Skeletal muscle tissue (tissue), 4 donors: ENCODE data around the gene NAP1L1. TPM values are rescaled to one million over a fixed set of nuclear protein-coding genes. Genes with fewer than 3 reads are reported as not detected.

ENCODE experiments used
- H3K27ac ChIP-seq: one replicate; pipeline ENCODE4 v1.7.0; 2013; ENCODE audit warnings: mild to moderate bottlenecking, low read depth, low read length, inconsistent platforms
- H3K27me3 ChIP-seq, 3 donors: one replicate each; pipeline ENCODE4 v1.7.0; 2013; ENCODE audit warnings: low read length in 3 of 3; ENCODE audit not compliant: control insufficient read depth in 3 of 3, insufficient read depth in 3 of 3
- H3K36me3 ChIP-seq, 3 donors: one replicate each; pipeline ENCODE4 v1.7.0; 2013; ENCODE audit warnings: low read length in 3 of 3; ENCODE audit not compliant: control insufficient read depth in 3 of 3, insufficient read depth in 3 of 3
- H3K4me1 ChIP-seq, 3 donors: one replicate each; pipeline ENCODE4 v1.7.0; 2013; ENCODE audit warnings: low read length in 3 of 3, mild to moderate bottlenecking in 3 of 3; ENCODE audit not compliant: control insufficient read depth in 3 of 3, insufficient read depth in 3 of 3
- H3K4me3 ChIP-seq, 3 donors: one replicate each; pipeline ENCODE4 v1.7.0; 2013; ENCODE audit warnings: low read length in 3 of 3
- H3K9ac ChIP-seq, 3 donors: one replicate each; pipeline ENCODE4 v1.7.0; 2013; ENCODE audit warnings: low read length in 3 of 3, mild to moderate bottlenecking in 3 of 3, moderate library complexity in 2 of 3, low read depth in 1 of 3
- H3K9me3 ChIP-seq, 3 donors: one replicate each; pipeline ENCODE4 v1.7.0; 2013; ENCODE audit warnings: low read length in 3 of 3; ENCODE audit not compliant: control insufficient read depth in 3 of 3
- total RNA-seq: library from RNA; depleted of rRNA; stranded (reverse); fragments of >200 nt; gene quantifications from one replicate; pipeline ENCODE4 v1.2.3, GENCODE V29; 2014
- donor health status: Osteomylitis.

NAP1L1 gene
- total RNA-seq, 1 donor from 2014 or later, result 130 TPM

- Histone ChIP-seq H3K27me3 (no peaks in the 10 kb centered on the region), H3K4me1 (no peaks in the 10 kb centered on the region), H3K4me3 (no peak overlapping the region), H3K36me3 (no peaks in the 10 kb centered on the region), H3K27ac (no peak overlapping the region), H3K9ac (no peak overlapping the region), H3K9me3 (no peaks in the 10 kb centered on the region)
Observed at GRCh38 chr12:76111209-76111749, 26.8 kb upstream of the NAP1L1 start.

DNA sequence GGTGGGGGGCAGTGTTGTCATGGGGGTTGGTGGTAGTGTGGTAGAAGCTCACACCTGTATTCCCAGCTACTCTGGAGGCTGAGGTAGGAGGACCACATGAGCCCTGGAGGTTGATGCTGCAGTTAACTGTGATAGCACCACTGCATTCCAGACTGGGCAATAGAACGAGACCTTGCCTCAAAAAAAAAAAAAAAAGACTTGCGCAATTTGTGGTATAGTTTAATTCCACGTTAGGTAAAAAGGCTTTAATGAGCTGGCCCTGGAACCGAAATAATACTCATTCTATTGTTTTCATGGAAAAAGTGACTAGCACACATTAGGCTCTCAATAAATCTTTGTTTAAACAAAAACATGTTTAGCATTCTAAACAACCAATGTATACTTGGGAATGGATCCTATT, 25.4 kb upstream of the NAP1L1 start:
- Histone ChIP-seq H3K9ac (no peak overlapping the region), H3K27me3 (no peaks in the 10 kb centered on the region), H3K27ac (no peak overlapping the region), H3K9me3 (no peaks in the 10 kb centered on the region), H3K4me1 (no peaks in the 10 kb centered on the region), H3K4me3 (no peak overlapping the region), H3K36me3 (no peaks in the 10 kb centered on the region)

GRCh38 chr12:76108356-76108755, 23.9 kb upstream of the NAP1L1 start:
- Histone ChIP-seq H3K36me3 (no peaks in the 10 kb centered on the region), H3K9ac (no peak overlapping the region)

DNA sequence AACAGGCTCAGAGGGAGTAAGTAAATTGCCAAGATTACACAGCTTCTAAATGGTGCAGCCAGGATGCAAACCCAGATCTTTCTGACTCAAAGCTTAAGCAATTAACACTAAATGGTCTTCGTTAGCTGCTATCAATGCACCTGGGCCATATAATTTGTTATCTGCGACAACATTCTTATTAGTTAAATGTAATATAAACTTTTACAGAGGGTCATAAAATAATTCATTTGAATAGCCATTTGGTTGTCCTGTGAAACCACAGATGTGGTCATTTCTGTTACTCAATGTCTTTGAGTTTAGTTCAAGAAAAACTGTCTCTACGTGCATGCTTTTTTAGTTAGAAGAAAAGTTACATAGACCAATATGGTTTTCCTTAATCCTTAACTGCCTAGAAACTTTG, 22.1 kb upstream of the NAP1L1 start:
- H3K27ac ChIP-seq, result no peak overlapping the region
- no peaks in the 10 kb centered on the region for H3K9me3 ChIP-seq
- no peaks in the 10 kb centered on the region for H3K27me3 ChIP-seq
- no peaks in the 10 kb centered on the region for H3K4me1 ChIP-seq
- no peak overlapping the region for H3K9ac ChIP-seq
- no peaks in the 10 kb centered on the region for H3K36me3 ChIP-seq
- no peak overlapping the region for H3K4me3 ChIP-seq

More at GRCh38 chr12:76108356-76108755, 23.9 kb upstream of the NAP1L1 start:
- no peaks in the 10 kb centered on the region for H3K27me3 ChIP-seq
- no peaks in the 10 kb centered on the region for H3K9me3 ChIP-seq
- H3K27ac ChIP-seq, result no peak overlapping the region
- no peak overlapping the region for H3K4me3 ChIP-seq
- no peaks in the 10 kb centered on the region for H3K4me1 ChIP-seq

GRCh38 chr12:76103958-76104357, 19.5 kb upstream of the NAP1L1 start:
- H3K27ac ChIP-seq, result no peak overlapping the region
- no peaks in the 10 kb centered on the region for H3K4me1 ChIP-seq
- H3K4me3 ChIP-seq, result no peak overlapping the region
- no peaks in the 10 kb centered on the region for H3K36me3 ChIP-seq
- H3K9me3 ChIP-seq, result no peaks in the 10 kb centered on the region
- no peaks in the 10 kb centered on the region for H3K27me3 ChIP-seq
- no peak overlapping the region for H3K9ac ChIP-seq

GRCh38 chr12:76101739-76102385, 17.4 kb upstream of the NAP1L1 start:
- Histone ChIP-seq H3K27me3 (no peaks in the 10 kb centered on the region), H3K4me1 (no peaks in the 10 kb centered on the region), H3K36me3 (no peaks in the 10 kb centered on the region), H3K27ac (no peak overlapping the region), H3K9me3 (no peaks in the 10 kb centered on the region), H3K9ac (no peak overlapping the region), H3K4me3 (no peak overlapping the region)

GRCh38 chr12:76096079-76096646, 11.7 kb upstream of the NAP1L1 start:
- no peak overlapping the region for H3K9ac ChIP-seq
- H3K27me3 ChIP-seq, result no peaks in the 10 kb centered on the region
- no peaks in the 10 kb centered on the region for H3K36me3 ChIP-seq
- no peak overlapping the region for H3K4me3 ChIP-seq
- no peaks in the 10 kb centered on the region for H3K9me3 ChIP-seq
- no peak overlapping the region for H3K27ac ChIP-seq
- H3K4me1 ChIP-seq, result no peaks in the 10 kb centered on the region

- Histone ChIP-seq H3K4me1 (no peaks in the 10 kb centered on the region), H3K27ac (no peak overlapping the region), H3K36me3 (no peaks in the 10 kb centered on the region), H3K27me3 (no peaks in the 10 kb centered on the region), H3K4me3 (no peak overlapping the region), H3K9ac (no peak overlapping the region), H3K9me3 (no peaks in the 10 kb centered on the region)
Observed at GRCh38 chr12:76094754-76095153, 10.3 kb upstream of the NAP1L1 start.

- Histone ChIP-seq H3K9ac (no peak overlapping the region), H3K4me3 (no peak overlapping the region), H3K4me1 (no peaks in the 10 kb centered on the region), H3K36me3 (no peaks in the 10 kb centered on the region), H3K9me3 (no peaks in the 10 kb centered on the region), H3K27me3 (no peaks in the 10 kb centered on the region), H3K27ac (no peak overlapping the region)
Observed at GRCh38 chr12:76091246-76091754, 6.8 kb upstream of the NAP1L1 start.

DNA sequence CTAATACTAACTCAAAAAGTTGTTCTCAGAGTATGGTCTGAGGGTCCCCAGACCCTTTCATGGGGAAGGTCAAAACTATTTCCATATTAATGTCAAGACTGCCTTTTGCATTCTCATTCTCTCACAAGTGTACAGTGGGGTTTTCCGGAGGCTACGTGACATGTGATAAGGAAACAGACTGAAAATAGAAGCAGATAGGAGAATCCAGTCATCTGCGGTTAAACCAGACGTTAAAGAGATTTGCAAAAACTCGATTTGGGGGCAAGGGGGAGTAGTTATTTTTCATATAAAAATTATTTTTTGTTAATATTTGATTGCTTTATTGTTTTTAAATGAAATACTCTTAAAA, 1.0 kb upstream of the NAP1L1 start:
- Histone ChIP-seq H3K4me1 (peaks cover 10 to 13% (median 11%) of the 10 kb centered on the region in 3 donors), H3K4me3 (peak overlapping the region; percentile 69 to 89 (median 83))

More for the DNA sequence above, 1.0 kb upstream of the NAP1L1 start:
- no peaks in the 10 kb centered on the region for H3K36me3 ChIP-seq
- peak overlapping the region; percentile 97 for H3K27ac ChIP-seq
- H3K9ac ChIP-seq, result peak overlapping the region; percentile 68 to 94 (median 93)
- no peaks in the 10 kb centered on the region for H3K9me3 ChIP-seq
- H3K27me3 ChIP-seq, result no peaks in the 10 kb centered on the region
